ENCODE results near the gene FBXO30. TPM values are rescaled to one million over a fixed set of nuclear protein-coding genes. Genes with fewer than 3 reads are reported as not detected.

Gene FBXO30
- total RNA-seq, 1 donor from 2014 or later, result 34.6 TPM

- DNase-seq (ENCODE audit: low spot score), result no peak
These were observed 14.5 kb upstream of the FBXO30 start for GRCh38 chr6:145829102-145829501.

DNA sequence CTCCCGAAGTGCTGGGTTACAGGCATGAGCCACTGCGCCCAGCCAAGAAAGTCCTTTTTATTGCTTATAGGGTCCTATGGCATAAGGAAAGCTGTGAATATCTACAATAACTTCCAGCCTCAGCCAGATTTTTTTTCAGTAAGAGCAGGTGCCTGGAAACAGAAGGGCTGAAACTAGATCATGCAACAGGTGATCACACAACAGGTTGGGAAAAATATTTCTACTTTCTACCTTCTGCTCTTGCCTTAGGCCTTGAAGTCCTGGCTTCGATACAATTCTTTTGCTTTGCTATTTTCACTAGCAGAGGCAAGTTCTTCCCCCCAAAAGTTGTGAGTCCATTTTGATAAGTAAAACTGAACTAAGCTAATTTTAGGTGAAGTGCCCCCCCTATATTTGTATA is 9.7 kb upstream of the FBXO30 start:
- no peak overlapping the region for H3K27ac ChIP-seq
- Mint-ChIP-seq H3K4me3 (no peak overlapping the region), H3K9me3 (no peaks in the 10 kb centered on the region), H3K36me3 (peaks cover 8% of the 10 kb centered on the region), H3K4me1 (peaks cover 10% of the 10 kb centered on the region), H3K27ac (no peak overlapping the region), H3K27me3 (ENCODE audit: insufficient read depth, low read depth) (no peaks in the 10 kb centered on the region)
- no peaks in the 10 kb centered on the region for H3K27me3 ChIP-seq
- TF ChIP-seq EZH2 (IDR thresholded peaks at IDR 0.05) (no peak), EZH2phosphoT487 (IDR thresholded peaks at IDR 0.05) (no peak)
- TF ChIP-seq, protein P1, sequence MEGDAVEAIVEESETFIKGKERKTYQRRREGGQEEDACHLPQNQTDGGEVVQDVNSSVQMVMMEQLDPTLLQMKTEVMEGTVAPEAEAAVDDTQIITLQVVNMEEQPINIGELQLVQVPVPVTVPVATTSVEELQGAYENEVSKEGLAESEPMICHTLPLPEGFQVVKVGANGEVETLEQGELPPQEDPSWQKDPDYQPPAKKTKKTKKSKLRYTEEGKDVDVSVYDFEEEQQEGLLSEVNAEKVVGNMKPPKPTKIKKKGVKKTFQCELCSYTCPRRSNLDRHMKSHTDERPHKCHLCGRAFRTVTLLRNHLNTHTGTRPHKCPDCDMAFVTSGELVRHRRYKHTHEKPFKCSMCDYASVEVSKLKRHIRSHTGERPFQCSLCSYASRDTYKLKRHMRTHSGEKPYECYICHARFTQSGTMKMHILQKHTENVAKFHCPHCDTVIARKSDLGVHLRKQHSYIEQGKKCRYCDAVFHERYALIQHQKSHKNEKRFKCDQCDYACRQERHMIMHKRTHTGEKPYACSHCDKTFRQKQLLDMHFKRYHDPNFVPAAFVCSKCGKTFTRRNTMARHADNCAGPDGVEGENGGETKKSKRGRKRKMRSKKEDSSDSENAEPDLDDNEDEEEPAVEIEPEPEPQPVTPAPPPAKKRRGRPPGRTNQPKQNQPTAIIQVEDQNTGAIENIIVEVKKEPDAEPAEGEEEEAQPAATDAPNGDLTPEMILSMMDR (IDR thresholded peaks at IDR 0.05), result no peak
- no peaks in the 10 kb centered on the region for H3K9me3 ChIP-seq (ENCODE audit: low read depth)
- H3K4me3 ChIP-seq, result no peak overlapping the region
- no peak overlapping the region for H3K9ac ChIP-seq
- H4K20me1 ChIP-seq (ENCODE audit: low read depth), result no peaks in the 10 kb centered on the region
- no peaks in the 10 kb centered on the region for H3K4me1 ChIP-seq
- no peaks in the 10 kb centered on the region for H3K36me3 ChIP-seq
- no peak for DNase-seq (ENCODE audit: low spot score)
- H3K79me2 ChIP-seq (ENCODE audit: low read depth), result no peaks in the 10 kb centered on the region
- no peaks in the 10 kb centered on the region for H3F3A ChIP-seq (ENCODE audit: low read depth)
- no peak overlapping the region for H3K4me2 ChIP-seq
- H2AFZ ChIP-seq (replicated peaks), result no peak overlapping the region

More at GRCh38 chr6:145829102-145829501, 14.5 kb upstream of the FBXO30 start:
- no peaks in the 10 kb centered on the region for H3K9me3 Mint-ChIP-seq
- no peak overlapping the region for H3K4me3 ChIP-seq
- no peaks in the 10 kb centered on the region for H3K36me3 ChIP-seq
- no peaks in the 10 kb centered on the region for H3K36me3 Mint-ChIP-seq
- no peaks in the 10 kb centered on the region for H3K27me3 Mint-ChIP-seq (ENCODE audit: insufficient read depth, low read depth)
- no peak overlapping the region for H3K4me3 Mint-ChIP-seq
- no peak overlapping the region for H3K9ac ChIP-seq
- H3K4me1 Mint-ChIP-seq, result peaks cover 11% of the 10 kb centered on the region
- H3K4me1 ChIP-seq, result no peaks in the 10 kb centered on the region
- TF ChIP-seq EZH2phosphoT487 (IDR thresholded peaks at IDR 0.05) (no peak), EZH2 (IDR thresholded peaks at IDR 0.05) (no peak)
- TF ChIP-seq, protein P1 (IDR thresholded peaks at IDR 0.05), result no peak
- H2AFZ ChIP-seq (replicated peaks), result no peak overlapping the region
- H3K27ac Mint-ChIP-seq, result no peak overlapping the region
- no peaks in the 10 kb centered on the region for H3K27me3 ChIP-seq
- H3K9me3 ChIP-seq (ENCODE audit: low read depth), result no peaks in the 10 kb centered on the region
- no peaks in the 10 kb centered on the region for H4K20me1 ChIP-seq (ENCODE audit: low read depth)
- H3F3A ChIP-seq (ENCODE audit: low read depth), result no peaks in the 10 kb centered on the region
- H3K27ac ChIP-seq, result no peak overlapping the region
- no peaks in the 10 kb centered on the region for H3K79me2 ChIP-seq (ENCODE audit: low read depth)
- H3K4me2 ChIP-seq, result no peak overlapping the region

- Mint-ChIP-seq H3K36me3 (peaks cover 8% of the 10 kb centered on the region), H3K9me3 (no peaks in the 10 kb centered on the region), H3K4me1 (peaks cover 2% of the 10 kb centered on the region), H3K27me3 (ENCODE audit: insufficient read depth, low read depth) (peaks cover 1% of the 10 kb centered on the region), H3K4me3 (no peak overlapping the region), H3K27ac (no peak overlapping the region)
- Histone ChIP-seq H3K9me3 (ENCODE audit: low read depth) (no peaks in the 10 kb centered on the region), H3K27ac (no peak overlapping the region), H3K36me3 (no peaks in the 10 kb centered on the region), H2AFZ (replicated peaks) (no peak overlapping the region), H3F3A (ENCODE audit: low read depth) (no peaks in the 10 kb centered on the region), H3K4me2 (no peak overlapping the region), H3K4me3 (no peak overlapping the region), H3K9ac (no peak overlapping the region), H3K27me3 (no peaks in the 10 kb centered on the region), H4K20me1 (ENCODE audit: low read depth) (no peaks in the 10 kb centered on the region), H3K79me2 (ENCODE audit: low read depth) (no peaks in the 10 kb centered on the region), H3K4me1 (no peaks in the 10 kb centered on the region)
- TF ChIP-seq EZH2 (IDR thresholded peaks at IDR 0.05) (no peak), EZH2phosphoT487 (IDR thresholded peaks at IDR 0.05) (no peak)
- TF ChIP-seq, protein P1 (IDR thresholded peaks at IDR 0.05), result no peak
- no peak for DNase-seq (ENCODE audit: low spot score)
These were observed 8.8 kb upstream of the FBXO30 start for GRCh38 chr6:145823328-145823944.
